LHCN-M2 (cell line): ENCODE results near the gene ZNF839. TPM values are rescaled to one million over a fixed set of nuclear protein-coding genes. Genes with fewer than 3 reads are reported as not detected.

Experiments
- DNase-seq: peaks from one replicate; pipeline ENCODE4 v3.0.0-alpha.2; 2012; ENCODE audit warnings: low read depth
- total RNA-seq: library from RNA; depleted of rRNA; stranded (reverse); fragments of >200 nt; gene quantifications from 2 replicates; pipeline ENCODE4 v1.2.3, GENCODE V29; 2014

The ZNF839 gene
- total RNA-seq, 1 experiment from 2014 or later = 10.3 TPM

GRCh38 chr14:102341566-102341965 lies 22.0 kb downstream of the ZNF839 start:
- no peak for DNase-seq

- no peak for DNase-seq
Observed at GRCh38 chr14:102342238-102342637, 22.7 kb downstream of the ZNF839 start.

- DNase-seq = no peak
Observed at GRCh38 chr14:102344084-102344483, 24.5 kb downstream of the ZNF839 start.

GRCh38 chr14:102344485-102344884 lies 24.9 kb downstream of the ZNF839 start:
- no peak for DNase-seq

GRCh38 chr14:102345232-102345631 lies 25.7 kb downstream of the ZNF839 start:
- DNase-seq = no peak

GRCh38 chr14:102346645-102347044 lies 27.1 kb downstream of the ZNF839 start:
- no peak for DNase-seq

GRCh38 chr14:102348376-102348775 lies 28.8 kb downstream of the ZNF839 start:
- no peak for DNase-seq

GRCh38 chr14:102351023-102351422 lies 31.5 kb downstream of the ZNF839 start:
- DNase-seq = no peak

- peak; percentile 17 for DNase-seq
Observed at GRCh38 chr14:102351593-102351992, 32.0 kb downstream of the ZNF839 start.

GRCh38 chr14:102352213-102352612 lies 32.7 kb downstream of the ZNF839 start:
- DNase-seq = no peak

GRCh38 chr14:102353126-102353619 lies 33.6 kb downstream of the ZNF839 start:
- no peak for DNase-seq

- no peak for DNase-seq
Observed at GRCh38 chr14:102356280-102356679, 36.7 kb downstream of the ZNF839 start.

GRCh38 chr14:102359341-102359740 lies 39.8 kb downstream of the ZNF839 start:
- no peak for DNase-seq

GRCh38 chr14:102360388-102360787 lies 40.8 kb downstream of the ZNF839 start:
- DNase-seq = no peak

- peak; percentile 70 for DNase-seq
Observed at GRCh38 chr14:102362084-102362483, 42.5 kb downstream of the ZNF839 start.

GRCh38 chr14:102362545-102363181 lies 43.1 kb downstream of the ZNF839 start, which contains the start of the genes CINP and TECPR2:
Gene CINP, minus strand, starts transcription at chr14:102362890. Its CDS starts 39 bp downstream, at chr14:102362851.
Gene TECPR2, plus strand, starts transcription at chr14:102362941. Its CDS starts 13,781 bp downstream, at chr14:102376722.
- peak; percentile 92 for DNase-seq

- peak; percentile 36 for DNase-seq
Observed at GRCh38 chr14:102363182-102363943, 43.8 kb downstream of the ZNF839 start.

- DNase-seq = no peak
Observed at GRCh38 chr14:102370305-102370809, 50.8 kb downstream of the ZNF839 start.

- DNase-seq = no peak
Observed at GRCh38 chr14:102371361-102371760, 51.8 kb downstream of the ZNF839 start.

- DNase-seq = no peak
Observed at GRCh38 chr14:102373110-102373509, 53.6 kb downstream of the ZNF839 start.

GRCh38 chr14:102374264-102374663 lies 54.7 kb downstream of the ZNF839 start:
- no peak for DNase-seq

GRCh38 chr14:102375119-102375518 lies 55.6 kb downstream of the ZNF839 start:
- no peak for DNase-seq

- DNase-seq = no peak
Observed at GRCh38 chr14:102377696-102378095, 58.1 kb downstream of the ZNF839 start.
